Activated B cell treated with CpG ODN at 0.5 μM for 24 hours (primary cell): ENCODE results near the gene CCSER2. TPM values are rescaled to one million over a fixed set of nuclear protein-coding genes. Genes with fewer than 3 reads are reported as not detected.
"Not testable (repeated sequence)": the region's sequence is repeated elsewhere in the genome, so short reads cannot be mapped to it uniquely, and the experiment has no call there.

Experiments used
- ATAC-seq: fragments of 200-7000 bp; cut with Tn5 transposase; one replicate; pipeline ENCODE4 v1.10.0; 2021; ENCODE audit warnings: low read depth, mild to moderate bottlenecking, moderate library complexity
- CTCF ChIA-PET: fragments of 350-600 bp; sonication (Branson Sonifier 250); formaldehyde crosslinking; loops from one replicate; lab custom pipeline; 2021; ENCODE audit warnings: antibody characterized with exemption; lab: Charles Lee
- POLR2A ChIA-PET: fragments of 350-600 bp; sonication (Branson Sonifier 250); formaldehyde crosslinking; loops from one replicate; lab custom pipeline; 2021; ENCODE audit warnings: antibody characterized with exemption; lab: Charles Lee
- DNase-seq: peaks from one replicate; pipeline ENCODE4 v3.0.0; 2022
- H3K27ac Mint-ChIP-seq: one replicate; pipeline ENCODE4 v1.8.0; 2020; ENCODE audit warnings: mixed read lengths
- H3K27me3 Mint-ChIP-seq: one replicate; pipeline ENCODE4 v1.8.0; 2021; ENCODE audit warnings: mixed read lengths
- H3K36me3 Mint-ChIP-seq: one replicate; pipeline ENCODE4 v1.8.0; 2021; ENCODE audit warnings: low read depth, mixed read lengths
- H3K4me1 Mint-ChIP-seq: one replicate; pipeline ENCODE4 v1.8.0; 2021; ENCODE audit warnings: mixed read lengths
- H3K4me3 Mint-ChIP-seq: one replicate; pipeline ENCODE4 v1.8.0; 2020; ENCODE audit warnings: mild to moderate bottlenecking, mixed read lengths
- H3K9me3 Mint-ChIP-seq: one replicate; pipeline ENCODE4 v1.8.0; 2020; ENCODE audit warnings: mixed read lengths
- CTCF ChIP-seq: fragments of 200-600 bp; IDR thresholded peaks from one replicate; pipeline ENCODE4 v1.8.0; 2022; ENCODE audit warnings: antibody characterized with exemption, mild to moderate bottlenecking
- intact Hi-C: fragments of 100-400 bp; cut with micrococcal nuclease; formaldehyde crosslinking; loops from one replicate; pipeline ENCODE4 v1.15.1; 2024
- total RNA-seq: library from RNA; stranded (reverse); gene quantifications from 2 replicates; pipeline ENCODE4 v1.2.3, GENCODE V29; 2022

The CCSER2 gene
- total RNA-seq, 1 donor from 2014 or later = 57.1 TPM

- intact Hi-C loops = no loop called here
- ChIA-PET CTCF (no interaction called here), POLR2A (no interaction called here)
- DNase-seq (no peak), ATAC-seq (no peak)
- H3K4me3 Mint-ChIP-seq = no peak overlapping the region
- no peak for TF ChIP-seq CTCF
- H3K4me1 Mint-ChIP-seq = peaks cover 1% of the 10 kb centered on the region
- peaks cover 30% of the 10 kb centered on the region for H3K36me3 Mint-ChIP-seq
- no peak overlapping the region for H3K27ac Mint-ChIP-seq
- H3K27me3 Mint-ChIP-seq = no peaks in the 10 kb centered on the region
- no peaks in the 10 kb centered on the region for H3K9me3 Mint-ChIP-seq
Observed at GRCh38 chr10:84494849-84495180, 166.4 kb downstream of the CCSER2 start.

- intact Hi-C loops = no loop called here
- Mint-ChIP-seq H3K36me3 (peaks cover 11% of the 10 kb centered on the region), H3K9me3 (no peaks in the 10 kb centered on the region), H3K4me3 (no peak overlapping the region), H3K4me1 (peaks cover 3% of the 10 kb centered on the region), H3K27ac (no peak overlapping the region), H3K27me3 (no peaks in the 10 kb centered on the region)
- ChIA-PET POLR2A (no interaction called here), CTCF (no interaction called here)
- ATAC-seq = no peak
- no peak for DNase-seq
- no peak for TF ChIP-seq CTCF
Observed at GRCh38 chr10:84497978-84498377, 169.6 kb downstream of the CCSER2 start.

- ATAC-seq, H3K4me3 Mint-ChIP-seq, H3K4me1 Mint-ChIP-seq, intact Hi-C loops, POLR2A ChIA-PET, H3K27ac Mint-ChIP-seq, DNase-seq, H3K27me3 Mint-ChIP-seq, CTCF ChIA-PET, H3K9me3 Mint-ChIP-seq: not testable (repeated sequence)
- peaks cover 11% of the 10 kb centered on the region for H3K36me3 Mint-ChIP-seq
Observed at GRCh38 chr10:84499039-84499438, 170.7 kb downstream of the CCSER2 start.

GRCh38 chr10:84499846-84500245 lies 171.5 kb downstream of the CCSER2 start:
- intact Hi-C loops = no loop called here
- H3K36me3 Mint-ChIP-seq = peaks cover 8% of the 10 kb centered on the region
- CTCF ChIA-PET = no interaction called here
- no peaks in the 10 kb centered on the region for H3K9me3 Mint-ChIP-seq
- TF ChIP-seq CTCF = no peak
- no peak overlapping the region for H3K27ac Mint-ChIP-seq
- H3K27me3 Mint-ChIP-seq = no peaks in the 10 kb centered on the region
- H3K4me3 Mint-ChIP-seq = no peak overlapping the region
- H3K4me1 Mint-ChIP-seq = peaks cover 3% of the 10 kb centered on the region
- POLR2A ChIA-PET = no interaction called here
- ATAC-seq (no peak), DNase-seq (no peak)

GRCh38 chr10:84510121-84510520 lies 181.7 kb downstream of the CCSER2 start:
- Mint-ChIP-seq H3K9me3 (no peaks in the 10 kb centered on the region), H3K4me3 (no peak overlapping the region), H3K4me1 (no peaks in the 10 kb centered on the region), H3K36me3 (peaks cover 18% of the 10 kb centered on the region), H3K27ac (no peak overlapping the region), H3K27me3 (no peaks in the 10 kb centered on the region)
- ChIA-PET CTCF (interaction anchor here (0.9 to 1.1 kb wide), 2 partner anchors 27 to 28 kb away, joined by 3 to 4 read pairs; no protein-coding TSS in a partner anchor), POLR2A (no interaction called here)
- ATAC-seq = no peak
- no peak for TF ChIP-seq CTCF
- intact Hi-C loops = no loop called here
- no peak for DNase-seq

GRCh38 chr10:84511106-84511505 lies 182.7 kb downstream of the CCSER2 start:
- no peaks in the 10 kb centered on the region for H3K27me3 Mint-ChIP-seq
- DNase-seq (no peak), ATAC-seq (no peak)
- H3K36me3 Mint-ChIP-seq = peaks cover 23% of the 10 kb centered on the region
- no peaks in the 10 kb centered on the region for H3K9me3 Mint-ChIP-seq
- H3K4me3 Mint-ChIP-seq = no peak overlapping the region
- intact Hi-C loops = no loop called here
- H3K27ac Mint-ChIP-seq = no peak overlapping the region
- H3K4me1 Mint-ChIP-seq = no peaks in the 10 kb centered on the region
- ChIA-PET CTCF (no interaction called here), POLR2A (no interaction called here)
- TF ChIP-seq CTCF = no peak
